Astrocyte of the spinal cord (primary cell): ENCODE measurements around the gene KCNH2.
"Not testable (repeated sequence)": the region's sequence is repeated elsewhere in the genome, so short reads cannot be mapped to it uniquely, and the experiment has no call there.

Experiments used
- DNase-seq: peaks from one replicate; pipeline ENCODE4 v3.0.0; 2011; ENCODE audit warnings: low read depth, low spot score
- H3K4me3 ChIP-seq: 2 replicates; pipeline ENCODE4 v1.5.1; 2011; ENCODE audit warnings: low read depth, mild to moderate bottlenecking, low read length, moderate library complexity
- CTCF ChIP-seq: IDR thresholded peaks from 2 replicates; pipeline ENCODE4 v1.5.1; 2012; ENCODE audit warnings: low read depth, mild to moderate bottlenecking, low read length, inconsistent platforms
- in situ Hi-C: cut with HindIII; loops from 2 replicates; pipeline ENCODE4 v1.10.0; 2017; ENCODE audit warnings: low sequenced_read_pairs

The KCNH2 gene, protein sequence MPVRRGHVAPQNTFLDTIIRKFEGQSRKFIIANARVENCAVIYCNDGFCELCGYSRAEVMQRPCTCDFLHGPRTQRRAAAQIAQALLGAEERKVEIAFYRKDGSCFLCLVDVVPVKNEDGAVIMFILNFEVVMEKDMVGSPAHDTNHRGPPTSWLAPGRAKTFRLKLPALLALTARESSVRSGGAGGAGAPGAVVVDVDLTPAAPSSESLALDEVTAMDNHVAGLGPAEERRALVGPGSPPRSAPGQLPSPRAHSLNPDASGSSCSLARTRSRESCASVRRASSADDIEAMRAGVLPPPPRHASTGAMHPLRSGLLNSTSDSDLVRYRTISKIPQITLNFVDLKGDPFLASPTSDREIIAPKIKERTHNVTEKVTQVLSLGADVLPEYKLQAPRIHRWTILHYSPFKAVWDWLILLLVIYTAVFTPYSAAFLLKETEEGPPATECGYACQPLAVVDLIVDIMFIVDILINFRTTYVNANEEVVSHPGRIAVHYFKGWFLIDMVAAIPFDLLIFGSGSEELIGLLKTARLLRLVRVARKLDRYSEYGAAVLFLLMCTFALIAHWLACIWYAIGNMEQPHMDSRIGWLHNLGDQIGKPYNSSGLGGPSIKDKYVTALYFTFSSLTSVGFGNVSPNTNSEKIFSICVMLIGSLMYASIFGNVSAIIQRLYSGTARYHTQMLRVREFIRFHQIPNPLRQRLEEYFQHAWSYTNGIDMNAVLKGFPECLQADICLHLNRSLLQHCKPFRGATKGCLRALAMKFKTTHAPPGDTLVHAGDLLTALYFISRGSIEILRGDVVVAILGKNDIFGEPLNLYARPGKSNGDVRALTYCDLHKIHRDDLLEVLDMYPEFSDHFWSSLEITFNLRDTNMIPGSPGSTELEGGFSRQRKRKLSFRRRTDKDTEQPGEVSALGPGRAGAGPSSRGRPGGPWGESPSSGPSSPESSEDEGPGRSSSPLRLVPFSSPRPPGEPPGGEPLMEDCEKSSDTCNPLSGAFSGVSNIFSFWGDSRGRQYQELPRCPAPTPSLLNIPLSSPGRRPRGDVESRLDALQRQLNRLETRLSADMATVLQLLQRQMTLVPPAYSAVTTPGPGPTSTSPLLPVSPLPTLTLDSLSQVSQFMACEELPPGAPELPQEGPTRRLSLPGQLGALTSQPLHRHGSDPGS

DNA sequence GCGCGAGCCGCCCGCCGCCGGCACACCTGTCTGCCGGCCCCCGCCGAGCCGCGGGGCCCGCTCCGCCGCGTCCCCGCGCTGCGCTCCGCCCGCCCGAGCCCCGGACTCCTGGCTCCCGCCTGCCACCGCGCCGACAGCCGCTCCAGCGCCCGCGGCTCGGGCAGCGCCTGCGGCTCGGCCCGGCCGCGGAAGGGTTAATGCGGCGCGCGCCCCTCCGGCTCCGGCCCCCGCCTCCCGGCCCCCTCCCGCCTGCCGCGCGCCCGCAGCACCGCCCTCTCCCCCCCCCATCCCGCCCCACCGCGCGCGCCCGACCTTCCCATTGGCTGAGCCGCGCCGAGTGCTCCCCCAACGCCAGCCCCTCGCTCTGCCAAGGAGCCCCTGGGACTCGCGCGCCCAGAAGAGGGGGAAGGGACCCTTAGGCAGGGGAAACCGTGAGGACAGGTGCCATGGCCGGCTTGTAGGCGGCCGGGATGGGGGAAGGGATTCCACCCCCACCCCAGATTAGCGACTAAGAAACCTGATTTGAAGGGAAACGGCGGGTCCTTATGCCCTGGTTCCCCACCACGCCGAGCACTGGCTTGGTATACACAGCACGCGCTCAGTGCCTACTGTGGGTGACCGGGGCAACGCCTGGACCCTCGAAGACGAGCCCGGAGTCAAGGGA lies at the start of gene KCNH2:
TSS of gene KCNH2 (minus strand) at position 196 of the 664 bp plus-strand sequence. CDS start 408 bp downstream, outside the sequence.
- in situ Hi-C loops: no loop called here
- DNase-seq: no peak

GRCh38 chr7:151027728-151028130 lies 49.6 kb upstream of the KCNH2 start:
- DNase-seq, in situ Hi-C loops: not testable (repeated sequence)
- peak overlapping the region; percentile 88 for H3K4me3 ChIP-seq

More for the DNA sequence above, at the start of gene KCNH2:
- no peak for TF ChIP-seq CTCF
- no peak within 1 kb of the TSS for H3K4me3 ChIP-seq

DNA sequence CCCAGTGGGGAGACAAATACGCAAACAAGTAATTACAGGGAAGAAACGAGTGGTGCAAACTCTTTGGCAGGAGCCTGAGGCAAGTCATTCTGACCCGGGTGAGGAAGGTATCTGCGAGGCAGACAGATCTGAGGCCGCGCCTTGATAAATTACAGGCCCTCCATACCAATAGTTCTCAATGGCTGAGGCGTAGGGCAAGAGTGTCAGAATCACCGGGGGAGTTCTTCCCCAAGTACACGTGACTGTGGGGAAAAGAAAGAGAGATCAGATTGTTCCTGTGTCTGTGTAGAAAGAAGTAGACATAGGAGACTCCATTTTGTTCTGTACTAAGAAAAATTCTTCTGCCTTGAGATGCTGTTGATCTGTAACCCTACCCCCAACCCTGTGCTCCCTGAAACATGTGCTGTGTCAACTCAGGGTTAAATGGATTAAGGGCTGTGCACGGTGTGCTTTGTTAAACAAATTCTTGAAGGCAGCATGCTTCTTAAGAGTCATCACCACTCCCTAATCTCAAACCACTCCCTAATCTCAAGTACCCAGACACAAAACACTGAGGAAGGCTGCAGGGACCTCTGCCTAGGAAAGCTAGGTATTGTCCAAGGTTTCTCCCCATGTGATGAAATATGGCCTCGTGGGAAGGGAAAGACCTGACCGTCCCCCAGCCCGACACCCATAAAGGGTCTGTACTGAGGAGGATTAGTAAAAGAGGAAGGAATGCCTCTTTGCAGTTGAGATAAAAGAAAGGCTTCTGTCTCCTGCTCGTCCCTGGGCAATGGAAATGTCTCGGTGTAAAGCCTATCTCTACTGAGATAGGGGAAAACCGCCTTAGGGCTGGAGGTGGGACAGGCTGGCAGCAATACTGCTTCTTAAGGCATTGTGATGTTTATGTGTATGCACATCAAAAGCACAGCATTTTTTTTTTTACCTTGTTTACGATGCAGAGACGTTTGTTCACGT lies 48.9 kb upstream of the KCNH2 start:
- peak overlapping the region; percentile 88 for H3K4me3 ChIP-seq

GRCh38 chr7:151025924-151026671 lies 48.0 kb upstream of the KCNH2 start:
- peak; percentile 18 for DNase-seq
- in situ Hi-C loops: no loop called here
- no peak for TF ChIP-seq CTCF
- no peak overlapping the region for H3K4me3 ChIP-seq

More for the DNA sequence above, 48.9 kb upstream of the KCNH2 start:
- in situ Hi-C loops, DNase-seq: not testable (repeated sequence)

GRCh38 chr7:151024435-151025056 lies 46.4 kb upstream of the KCNH2 start, which contains the start of gene ATG9B:
Gene ATG9B (minus strand): TSS chr7:151024494. CDS start chr7:151024423, 71 bp downstream.
- no peak within 1 kb of the TSS for H3K4me3 ChIP-seq
- TF ChIP-seq CTCF: no peak
- in situ Hi-C loops: no loop called here
- no peak for DNase-seq

- no peak for DNase-seq
- in situ Hi-C loops: no loop called here
- TF ChIP-seq CTCF: no peak
- H3K4me3 ChIP-seq: no peak overlapping the region
Measured at GRCh38 chr7:151023232-151023631, 45.1 kb upstream of the KCNH2 start.
